Fibroblast of pulmonary artery (primary cell): ENCODE data around the gene CEP350.

Experiments used
- DNase-seq: peaks from one replicate; pipeline ENCODE4 v3.0.0-alpha.2; 2010; ENCODE audit warnings: low read depth
- H3K4me3 ChIP-seq: replicated peaks from 2 replicates; pipeline ENCODE4 v1.5.1; 2011; ENCODE audit warnings: low read depth, mild to moderate bottlenecking, control low read depth, low read length, moderate library complexity
- CTCF ChIP-seq: IDR thresholded peaks from 2 replicates; pipeline ENCODE4 v1.5.1; 2011; ENCODE audit warnings: mild to moderate bottlenecking, control low read depth, low read length, inconsistent platforms; ENCODE audit errors: missing control alignments

CEP350 gene

DNA sequence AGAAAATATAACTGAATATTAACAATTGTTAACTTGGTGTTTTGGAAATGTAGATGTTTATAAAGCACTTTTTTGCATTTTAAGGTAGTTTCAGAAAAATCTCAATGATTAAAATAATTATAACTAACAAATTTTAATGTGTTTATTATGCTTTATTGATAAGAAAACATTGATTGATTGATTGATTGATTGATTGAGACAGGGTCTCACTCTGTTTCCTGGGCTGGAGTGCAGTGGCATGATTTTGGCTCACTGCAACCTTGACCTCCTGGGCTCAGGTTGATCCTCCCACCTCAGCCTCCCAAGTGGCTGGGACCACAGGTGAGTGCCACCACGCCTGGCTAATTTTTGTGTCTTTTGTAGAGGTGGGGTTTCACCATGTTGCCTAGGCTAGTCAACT lies 106.4 kb downstream of the CEP350 start:
- no peak for TF ChIP-seq CTCF
- DNase-seq, result no peak
- H3K4me3 ChIP-seq, result no peak overlapping the region

GRCh38 chr1:180062452-180062971 lies 107.9 kb downstream of the CEP350 start:
- no peak for TF ChIP-seq CTCF
- H3K4me3 ChIP-seq, result no peak overlapping the region
- DNase-seq, result no peak

GRCh38 chr1:180065408-180065807 lies 110.8 kb downstream of the CEP350 start:
- no peak for DNase-seq
- no peak overlapping the region for H3K4me3 ChIP-seq
- TF ChIP-seq CTCF, result no peak

DNA sequence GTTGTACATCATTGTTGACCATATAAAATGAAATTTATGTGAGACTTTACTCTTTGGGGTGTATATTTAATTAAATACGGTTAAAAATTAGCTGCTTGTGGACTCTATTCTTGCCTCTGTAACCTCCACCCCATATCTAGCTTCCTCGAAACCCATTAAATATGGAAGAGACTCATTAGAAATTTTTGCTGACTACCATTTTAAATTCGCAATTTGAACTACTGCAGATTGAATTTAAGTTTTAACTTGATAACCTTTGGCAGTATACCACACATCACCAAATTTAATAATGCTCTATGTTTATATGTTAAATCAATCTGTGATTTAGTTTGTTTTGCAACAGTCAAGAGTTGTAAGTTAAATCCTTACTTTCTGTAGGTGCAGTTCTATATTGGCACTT lies 111.5 kb downstream of the CEP350 start:
- no peak for TF ChIP-seq CTCF
- DNase-seq, result no peak
- no peak overlapping the region for H3K4me3 ChIP-seq

GRCh38 chr1:180070286-180070685 lies 115.7 kb downstream of the CEP350 start:
- H3K4me3 ChIP-seq, result no peak overlapping the region
- no peak for TF ChIP-seq CTCF
- no peak for DNase-seq

DNA sequence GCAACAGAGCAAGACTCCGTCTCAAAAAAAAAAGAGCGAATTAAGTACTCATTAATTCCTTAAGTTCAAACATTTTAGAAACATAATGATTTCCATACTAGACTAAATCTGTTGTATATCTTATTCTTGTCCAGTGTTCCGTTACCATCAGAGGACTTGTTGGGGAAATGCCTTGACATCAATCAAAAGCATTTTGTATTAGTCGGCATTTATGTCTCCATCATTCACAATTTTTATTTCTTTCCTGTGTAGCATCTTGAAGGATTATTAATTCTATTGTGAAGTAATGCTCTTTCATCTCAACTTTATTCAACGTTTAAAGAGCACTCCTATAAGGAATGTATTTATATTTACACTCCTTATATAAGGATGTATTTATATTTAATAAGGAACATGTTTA lies 117.1 kb downstream of the CEP350 start:
- no peak for DNase-seq
- no peak overlapping the region for H3K4me3 ChIP-seq
- no peak for TF ChIP-seq CTCF

- H3K4me3 ChIP-seq, result no peak overlapping the region
- no peak for DNase-seq
- no peak for TF ChIP-seq CTCF
These were observed 125.8 kb downstream of the CEP350 start for GRCh38 chr1:180080439-180080838.
